GM23248 (cell line): ENCODE data around the gene DCDC2. TPM values are rescaled to one million over a fixed set of nuclear protein-coding genes. Genes with fewer than 3 reads are reported as not detected.

ENCODE experiments used
- DNase-seq: peaks from one replicate; pipeline ENCODE4 v3.0.0-alpha.2; 2015
- H2AFZ ChIP-seq: fragments of 200-600 bp; sonication (generic); 2 replicates; pipeline ENCODE4 v1.6.1; 2016; ENCODE audit warnings: antibody characterized with exemption
- H3F3A ChIP-seq: fragments of 200-600 bp; sonication (generic); 2 replicates; pipeline ENCODE4 v1.6.1; 2016; ENCODE audit warnings: mild to moderate bottlenecking, antibody characterized with exemption, mixed run types; ENCODE audit not compliant: insufficient read depth
- H3K27ac ChIP-seq: fragments of 200-600 bp; sonication (generic); 2 replicates; pipeline ENCODE4 v1.5.1; 2016; ENCODE audit warnings: mild to moderate bottlenecking
- H3K27me3 ChIP-seq: fragments of 200-600 bp; sonication (generic); replicated peaks from 2 replicates; pipeline ENCODE4 v1.6.1; 2016; ENCODE audit warnings: mild to moderate bottlenecking; ENCODE audit not compliant: insufficient read depth
- H3K36me3 ChIP-seq: fragments of 200-600 bp; sonication (generic); 2 replicates; pipeline ENCODE4 v1.6.1; 2016; ENCODE audit warnings: low read depth, mild to moderate bottlenecking
- H3K4me1 ChIP-seq: fragments of 200-600 bp; sonication (generic); 2 replicates; pipeline ENCODE4 v1.6.1; 2016; ENCODE audit warnings: mild to moderate bottlenecking; ENCODE audit not compliant: insufficient read depth
- H3K4me2 ChIP-seq: fragments of 200-600 bp; sonication (generic); one replicate; pipeline ENCODE4 v1.6.1; 2016; ENCODE audit warnings: mild to moderate bottlenecking; ENCODE audit not compliant: unreplicated experiment
- H3K4me3 ChIP-seq: fragments of 200-600 bp; sonication (generic); 2 replicates; pipeline ENCODE4 v1.5.1; 2016; ENCODE audit warnings: mild to moderate bottlenecking
- H3K79me2 ChIP-seq: fragments of 200-600 bp; sonication (generic); 2 replicates; pipeline ENCODE4 v1.6.1; 2016; ENCODE audit warnings: mild to moderate bottlenecking; ENCODE audit not compliant: insufficient read depth
- H3K9ac ChIP-seq: fragments of 200-600 bp; sonication (generic); 2 replicates; pipeline ENCODE4 v1.6.1; 2016; ENCODE audit warnings: mild to moderate bottlenecking
- H3K9me2 ChIP-seq: fragments of 200-600 bp; sonication (generic); 2 replicates; pipeline ENCODE4 v1.6.1; 2016; ENCODE audit warnings: mixed run types, mild to moderate bottlenecking, moderate library complexity; ENCODE audit not compliant: insufficient read depth
- H3K9me3 ChIP-seq: fragments of 200-600 bp; sonication (generic); one replicate; pipeline ENCODE4 v1.6.1; 2017; ENCODE audit warnings: low read depth
- H4K20me1 ChIP-seq: fragments of 200-600 bp; sonication (generic); 2 replicates; pipeline ENCODE4 v1.6.0; 2016; ENCODE audit not compliant: insufficient read depth
- EZH2 ChIP-seq: fragments of 200-600 bp; sonication (generic); IDR thresholded peaks from 2 replicates; pipeline ENCODE4 v1.6.1; 2018; ENCODE audit warnings: antibody characterized with exemption, mild to moderate bottlenecking; ENCODE audit not compliant: insufficient read depth, poor library complexity, severe bottlenecking
- EZH2phosphoT487 ChIP-seq: fragments of 200-600 bp; sonication (generic); IDR thresholded peaks from 2 replicates; pipeline ENCODE4 v1.6.1; 2018; ENCODE audit warnings: antibody characterized with exemption, moderate library complexity, mild to moderate bottlenecking, low read depth; ENCODE audit not compliant: insufficient read depth
- WGBS, 2 experiments: methylation state at CpG; one replicate each; pipeline ENCODE4 v1.1.6; 2015 to 2017; ENCODE audit warnings: low lambda C conversion rate in 2 of 2, low coverage in 1 of 2; ENCODE audit errors: missing lambda C conversion rate in 2 of 2; 5-methylcytosine and 5-hydroxymethylcytosine counted together
- in situ Hi-C: fragments of 300-500 bp; cut with MboI; formaldehyde crosslinking; loops from 2 replicates; pipeline ENCODE4 v1.15.0; 2020
- polyA plus RNA-seq: library from polyadenylated mRNA; unstranded; fragments of >200 nt; fragmentation: Nextera tagmentation; extraction: Ambion mirVana; gene quantifications from 2 replicates; pipeline ENCODE4 v1.2.1, GENCODE V29; 2016
- total RNA-seq: library from RNA; depleted of rRNA; stranded (reverse); fragments of >200 nt; shearing (Covaris generic); gene quantifications from 2 replicates; pipeline ENCODE4 v1.2.3, GENCODE V29; 2014

The DCDC2 gene
- total and polyA plus RNA-seq, 2 experiments from 2014 or later = not detected

- DNase-seq = no peak
- Histone ChIP-seq H3K36me3 (no peaks in the 10 kb centered on the region), H3K4me2 (peak overlapping the region; percentile 15), H2AFZ (peak overlapping the region; percentile 28; the same call in 1 of the 2 replicates), H3K79me2 (no peaks in the 10 kb centered on the region), H3K9ac (peak overlapping the region; percentile 23), H3K9me2 (no peaks in the 10 kb centered on the region), H3K27ac (peak overlapping the region; percentile 59), H3K9me3 (no peaks in the 10 kb centered on the region), H3K27me3 (no peaks in the 10 kb centered on the region), H4K20me1 (no peaks in the 10 kb centered on the region), H3F3A (peaks cover 12% of the 10 kb centered on the region), H3K4me3 (no peak overlapping the region), H3K4me1 (peaks cover 19% of the 10 kb centered on the region)
- in situ Hi-C loops = no loop called here
- WGBS, 2 experiments = 12 to 14% methylated on average over 2 of the region's 2 CpGs
- TF ChIP-seq EZH2phosphoT487 = no peak
- no peak for TF ChIP-seq EZH2
These were observed 129.7 kb downstream of the DCDC2 start for GRCh38 chr6:24228123-24228522.

- Histone ChIP-seq H3K9me2 (no peaks in the 10 kb centered on the region), H3K4me1 (peaks cover 23% of the 10 kb centered on the region), H2AFZ (no peak overlapping the region), H3K9me3 (no peaks in the 10 kb centered on the region), H3K4me3 (no peak overlapping the region), H3K36me3 (no peaks in the 10 kb centered on the region), H3K9ac (no peak overlapping the region), H3K4me2 (no peak overlapping the region), H3K79me2 (no peaks in the 10 kb centered on the region), H3K27me3 (no peaks in the 10 kb centered on the region), H3F3A (peaks cover 12% of the 10 kb centered on the region), H3K27ac (no peak overlapping the region), H4K20me1 (no peaks in the 10 kb centered on the region)
- DNase-seq = no peak
- in situ Hi-C loops = no loop called here
- no peak for TF ChIP-seq EZH2phosphoT487
- no peak for TF ChIP-seq EZH2
- 59 to 62% methylated on average over 4 of the region's 4 CpGs for WGBS, 2 experiments
These were observed 130.3 kb downstream of the DCDC2 start for GRCh38 chr6:24227556-24227955.

DNA sequence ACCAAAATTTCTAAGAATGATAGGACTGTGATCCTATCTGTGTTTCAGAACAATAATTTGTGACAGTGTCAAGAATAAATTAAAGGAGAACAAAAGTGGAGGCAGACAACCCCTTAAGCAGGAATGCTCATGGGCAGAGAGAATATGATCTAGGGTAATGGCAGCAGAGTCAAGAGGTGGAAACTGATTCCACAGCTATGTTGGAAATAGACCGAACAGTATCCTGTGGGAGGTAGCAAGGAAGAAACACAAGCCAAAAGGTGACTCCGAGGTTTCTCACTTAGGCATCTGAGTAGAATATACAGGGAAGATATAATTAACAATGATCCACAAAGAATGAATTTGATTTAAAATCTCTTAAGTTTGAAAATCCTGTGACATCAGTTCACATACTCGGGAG lies 131.3 kb downstream of the DCDC2 start:
- Histone ChIP-seq H2AFZ (no peak overlapping the region), H3K36me3 (no peaks in the 10 kb centered on the region), H3K4me1 (peaks cover 23% of the 10 kb centered on the region), H3K4me3 (no peak overlapping the region), H3K27me3 (no peaks in the 10 kb centered on the region), H4K20me1 (no peaks in the 10 kb centered on the region), H3K9ac (no peak overlapping the region), H3K27ac (no peak overlapping the region), H3K9me3 (no peaks in the 10 kb centered on the region), H3F3A (peaks cover 12% of the 10 kb centered on the region), H3K79me2 (no peaks in the 10 kb centered on the region), H3K4me2 (no peak overlapping the region), H3K9me2 (no peaks in the 10 kb centered on the region)
- in situ Hi-C loops = no loop called here
- TF ChIP-seq EZH2 (no peak), EZH2phosphoT487 (no peak)
- no peak for DNase-seq
- 91 to 95% methylated on average over 3 of the region's 3 CpGs for WGBS, 2 experiments

GRCh38 chr6:24225838-24226237 lies 132.0 kb downstream of the DCDC2 start:
- Histone ChIP-seq H3K36me3 (no peaks in the 10 kb centered on the region), H3K4me1 (peaks cover 23% of the 10 kb centered on the region), H3K27ac (no peak overlapping the region), H3K27me3 (no peaks in the 10 kb centered on the region), H2AFZ (no peak overlapping the region), H3K4me3 (no peak overlapping the region), H3K4me2 (no peak overlapping the region), H3K9me2 (no peaks in the 10 kb centered on the region), H3K9me3 (no peaks in the 10 kb centered on the region), H4K20me1 (no peaks in the 10 kb centered on the region), H3K79me2 (no peaks in the 10 kb centered on the region), H3K9ac (no peak overlapping the region), H3F3A (peaks cover 12% of the 10 kb centered on the region)
- 87 to 94% methylated on average over 2 of the region's 2 CpGs for WGBS, 2 experiments
- in situ Hi-C loops = no loop called here
- DNase-seq = no peak
- TF ChIP-seq EZH2 (no peak), EZH2phosphoT487 (no peak)
